ENCODE results near the gene CCDC27. TPM values are rescaled to one million over a fixed set of nuclear protein-coding genes. Genes with fewer than 3 reads are reported as not detected.

CCDC27 gene
- total RNA-seq, 1 donor from 2014 or later = not detected

DNA sequence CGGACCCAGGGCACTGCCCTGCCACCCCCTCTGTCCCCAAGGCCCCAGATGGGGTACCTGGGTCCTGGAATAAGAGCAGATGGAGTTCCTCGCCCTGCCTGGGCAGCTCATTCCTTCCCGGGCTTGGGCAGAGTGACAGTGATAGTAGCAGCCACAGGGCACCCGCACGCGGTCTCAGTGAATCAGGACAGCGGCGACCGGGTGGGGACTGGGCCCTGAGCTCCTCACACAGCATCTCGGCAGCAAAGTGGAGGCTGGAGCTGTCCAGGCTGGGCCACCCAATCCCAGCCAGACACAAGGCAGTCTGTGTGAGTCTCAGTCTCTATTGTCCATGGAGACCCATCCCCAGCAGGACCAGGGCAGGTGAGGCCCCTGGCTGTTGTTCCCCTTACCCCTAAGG lies 37.4 kb upstream of the CCDC27 start:
- TF ChIP-seq, protein P1, sequence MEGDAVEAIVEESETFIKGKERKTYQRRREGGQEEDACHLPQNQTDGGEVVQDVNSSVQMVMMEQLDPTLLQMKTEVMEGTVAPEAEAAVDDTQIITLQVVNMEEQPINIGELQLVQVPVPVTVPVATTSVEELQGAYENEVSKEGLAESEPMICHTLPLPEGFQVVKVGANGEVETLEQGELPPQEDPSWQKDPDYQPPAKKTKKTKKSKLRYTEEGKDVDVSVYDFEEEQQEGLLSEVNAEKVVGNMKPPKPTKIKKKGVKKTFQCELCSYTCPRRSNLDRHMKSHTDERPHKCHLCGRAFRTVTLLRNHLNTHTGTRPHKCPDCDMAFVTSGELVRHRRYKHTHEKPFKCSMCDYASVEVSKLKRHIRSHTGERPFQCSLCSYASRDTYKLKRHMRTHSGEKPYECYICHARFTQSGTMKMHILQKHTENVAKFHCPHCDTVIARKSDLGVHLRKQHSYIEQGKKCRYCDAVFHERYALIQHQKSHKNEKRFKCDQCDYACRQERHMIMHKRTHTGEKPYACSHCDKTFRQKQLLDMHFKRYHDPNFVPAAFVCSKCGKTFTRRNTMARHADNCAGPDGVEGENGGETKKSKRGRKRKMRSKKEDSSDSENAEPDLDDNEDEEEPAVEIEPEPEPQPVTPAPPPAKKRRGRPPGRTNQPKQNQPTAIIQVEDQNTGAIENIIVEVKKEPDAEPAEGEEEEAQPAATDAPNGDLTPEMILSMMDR (IDR thresholded peaks at IDR 0.05; ENCODE audit: insufficient read depth, low read length, poor library complexity, severe bottlenecking) = no peak
- Histone ChIP-seq H3K27me3 (ENCODE audit: control insufficient read depth, insufficient read depth, low read length) (peaks cover 48% of the 10 kb centered on the region), H3K36me3 (ENCODE audit: control insufficient read depth, insufficient read depth, low read length) (no peaks in the 10 kb centered on the region), H3K4me3 (ENCODE audit: low read depth, low read length) (no peak overlapping the region)
- DNase-seq (ENCODE audit: low read depth) = no peak

DNA sequence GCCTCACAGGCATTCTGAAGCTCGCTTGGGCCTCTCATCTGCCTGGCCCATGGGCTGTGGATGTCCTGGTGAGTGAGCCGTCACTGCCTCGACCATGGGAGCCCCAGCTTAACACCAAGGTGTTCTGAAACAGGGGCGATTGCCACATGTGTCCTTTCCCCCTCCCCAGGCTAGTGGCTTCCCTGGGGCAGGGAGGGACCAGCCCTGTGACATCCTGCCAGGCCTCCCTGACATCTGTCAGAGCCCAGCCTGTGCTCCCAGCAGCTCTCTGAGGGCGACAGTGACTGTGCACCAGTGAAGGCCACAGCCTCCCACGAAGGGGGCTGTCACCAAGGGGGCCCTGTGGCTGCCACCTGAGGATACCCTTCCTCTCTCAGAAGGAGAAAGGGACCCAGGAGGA lies 35.9 kb upstream of the CCDC27 start:
- Histone ChIP-seq H3K27me3 (ENCODE audit: control insufficient read depth, insufficient read depth, low read length) (peaks cover 40% of the 10 kb centered on the region), H3K4me3 (ENCODE audit: low read depth, low read length) (no peak overlapping the region), H3K36me3 (ENCODE audit: control insufficient read depth, insufficient read depth, low read length) (no peaks in the 10 kb centered on the region)
- no peak for DNase-seq (ENCODE audit: low read depth)
- TF ChIP-seq, protein P1 (IDR thresholded peaks at IDR 0.05; ENCODE audit: insufficient read depth, low read length, poor library complexity, severe bottlenecking) = no peak

DNA sequence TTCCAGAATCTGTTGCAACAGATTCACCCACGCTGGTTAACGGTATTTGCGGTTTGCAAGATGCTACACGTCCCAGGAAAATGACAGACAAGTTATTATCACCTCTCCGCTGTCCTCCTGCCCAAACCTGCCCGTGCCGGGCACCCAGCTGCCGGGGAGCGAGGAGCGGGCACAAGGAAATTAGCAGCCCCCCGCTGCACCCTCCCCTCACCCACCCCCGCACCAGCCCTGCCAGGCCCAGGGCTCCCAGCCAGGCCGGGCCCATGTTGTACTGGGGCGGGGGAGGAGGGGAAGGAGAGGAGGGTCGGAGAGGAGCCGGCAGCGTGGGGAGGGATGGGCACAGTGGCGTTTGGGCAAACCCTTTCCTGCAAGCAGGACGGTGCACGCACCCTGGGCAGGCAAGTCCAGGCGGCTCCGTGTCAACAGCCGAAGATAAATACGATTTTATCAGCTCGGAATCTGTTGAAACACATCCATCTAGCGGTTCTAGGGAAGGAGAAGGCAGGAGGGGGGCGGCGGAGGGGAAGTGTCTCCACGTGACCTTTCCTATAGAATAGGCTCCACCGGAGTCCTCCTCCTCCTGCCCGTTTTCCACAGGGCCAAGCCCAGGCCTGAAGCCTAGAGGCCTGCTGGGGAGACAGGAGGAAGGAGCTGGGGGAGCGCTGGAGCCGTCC lies 35.1 kb upstream of the CCDC27 start:
- TF ChIP-seq, protein P1 (IDR thresholded peaks at IDR 0.05; ENCODE audit: insufficient read depth, low read length, poor library complexity, severe bottlenecking) = no peak
- no peaks in the 10 kb centered on the region for H3K36me3 ChIP-seq (ENCODE audit: control insufficient read depth, insufficient read depth, low read length)
- peaks cover 36% of the 10 kb centered on the region for H3K27me3 ChIP-seq (ENCODE audit: control insufficient read depth, insufficient read depth, low read length)
- no peak for DNase-seq (ENCODE audit: low read depth)
- H3K4me3 ChIP-seq (ENCODE audit: low read depth, low read length) = no peak overlapping the region

DNA sequence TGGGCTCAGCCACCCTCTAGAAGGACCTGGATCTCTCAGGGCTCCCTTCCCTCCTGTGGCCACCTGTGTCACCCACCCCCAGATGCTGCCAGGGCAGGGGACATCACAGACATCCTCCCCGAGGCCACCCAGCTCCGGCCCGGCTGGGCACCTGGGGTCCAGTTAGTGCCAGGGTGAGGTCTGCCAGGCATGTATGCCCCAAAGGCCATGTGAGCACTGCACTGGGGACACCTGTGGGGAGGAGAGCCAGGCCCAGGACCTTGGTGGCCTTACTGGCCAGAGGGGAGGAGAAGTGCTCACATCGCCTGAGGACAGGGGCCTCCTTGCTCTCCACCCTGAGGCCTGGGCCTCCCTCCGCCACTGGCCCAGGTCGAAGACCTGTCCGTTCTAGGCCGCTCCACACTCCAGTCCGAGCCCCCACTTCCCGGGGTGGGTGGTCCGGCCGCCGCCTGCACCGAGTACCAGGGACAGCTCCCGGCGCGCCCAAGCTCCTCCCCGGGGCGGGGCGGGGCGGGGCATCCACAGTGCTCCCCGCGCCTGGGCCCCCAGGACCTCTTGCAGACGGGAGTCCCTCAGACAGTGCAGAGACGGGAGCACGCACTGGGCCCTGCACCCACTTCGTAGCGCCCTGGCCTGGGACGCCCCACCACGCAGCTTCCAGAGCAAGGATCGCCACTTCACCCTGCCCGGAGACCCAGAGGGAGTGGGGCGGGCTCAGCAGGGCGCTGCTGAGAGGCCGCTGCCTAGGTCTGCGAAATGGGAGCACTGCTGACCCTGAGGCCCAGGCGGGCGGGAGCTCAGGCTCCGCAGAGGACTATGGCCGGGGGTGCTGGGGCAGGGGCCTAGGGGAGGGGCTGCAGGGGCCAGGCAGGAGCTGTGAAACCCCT lies 34.3 kb upstream of the CCDC27 start:
- DNase-seq (ENCODE audit: low read depth) = no peak
- H3K27me3 ChIP-seq (ENCODE audit: control insufficient read depth, insufficient read depth, low read length) = peaks cover 36% of the 10 kb centered on the region
- H3K4me3 ChIP-seq (ENCODE audit: low read depth, low read length) = no peak overlapping the region
- TF ChIP-seq, protein P1 (IDR thresholded peaks at IDR 0.05; ENCODE audit: insufficient read depth, low read length, poor library complexity, severe bottlenecking) = no peak
- no peaks in the 10 kb centered on the region for H3K36me3 ChIP-seq (ENCODE audit: control insufficient read depth, insufficient read depth, low read length)

DNA sequence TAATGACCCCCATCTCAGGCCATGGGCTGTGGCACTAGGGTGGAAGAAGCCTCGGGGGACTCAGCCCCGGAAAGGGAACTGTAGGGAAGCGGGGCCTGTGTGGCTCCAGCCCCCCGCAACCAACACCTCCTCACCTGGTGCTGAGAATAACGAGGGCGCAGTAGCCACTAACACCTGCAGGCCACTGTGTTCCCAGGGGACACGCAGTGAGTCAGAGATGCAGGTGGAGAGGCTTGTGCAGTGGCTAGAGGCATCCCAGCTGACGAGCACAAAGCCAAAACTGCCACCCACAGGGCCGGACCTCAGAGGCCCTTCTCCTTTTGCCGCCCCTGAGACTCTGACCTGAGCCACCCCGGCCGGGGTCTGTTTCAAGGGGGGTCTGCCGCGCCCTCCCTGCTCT lies 33.5 kb upstream of the CCDC27 start:
- TF ChIP-seq, protein P1 (IDR thresholded peaks at IDR 0.05; ENCODE audit: insufficient read depth, low read length, poor library complexity, severe bottlenecking) = no peak
- no peaks in the 10 kb centered on the region for H3K36me3 ChIP-seq (ENCODE audit: control insufficient read depth, insufficient read depth, low read length)
- H3K27me3 ChIP-seq (ENCODE audit: control insufficient read depth, insufficient read depth, low read length) = peaks cover 31% of the 10 kb centered on the region
- no peak for DNase-seq (ENCODE audit: low read depth)
- no peak overlapping the region for H3K4me3 ChIP-seq (ENCODE audit: low read depth, low read length)
